GM18526 (cell line): ENCODE measurements around the gene EPHB1.

Experiments
- POLR2A ChIP-seq: IDR thresholded peaks from 3 replicates; pipeline ENCODE4 v1.6.1; 2011; ENCODE audit not compliant: insufficient read length; ENCODE audit errors: extremely low read depth

Gene EPHB1

GRCh38 chr3:135169651-135170050 lies 374.6 kb downstream of the EPHB1 start:
- no peak for TF ChIP-seq POLR2A

- TF ChIP-seq POLR2A: no peak
These were observed 375.7 kb downstream of the EPHB1 start for GRCh38 chr3:135170732-135171131.

- TF ChIP-seq POLR2A: no peak
These were observed 377.3 kb downstream of the EPHB1 start for GRCh38 chr3:135172191-135172869.

- no peak for TF ChIP-seq POLR2A
These were observed 380.7 kb downstream of the EPHB1 start for GRCh38 chr3:135175728-135176277.

- no peak for TF ChIP-seq POLR2A
These were observed 381.8 kb downstream of the EPHB1 start for GRCh38 chr3:135176881-135177280.

GRCh38 chr3:135178566-135178965 lies 383.5 kb downstream of the EPHB1 start:
- TF ChIP-seq POLR2A: no peak

- TF ChIP-seq POLR2A: no peak
These were observed 386.3 kb downstream of the EPHB1 start for GRCh38 chr3:135181408-135181807.

- no peak for TF ChIP-seq POLR2A
These were observed 387.4 kb downstream of the EPHB1 start for GRCh38 chr3:135182364-135182998.

GRCh38 chr3:135190658-135191057 lies 395.6 kb downstream of the EPHB1 start:
- TF ChIP-seq POLR2A: no peak

GRCh38 chr3:135191708-135192107 lies 396.6 kb downstream of the EPHB1 start:
- no peak for TF ChIP-seq POLR2A

GRCh38 chr3:135192929-135193328 lies 397.9 kb downstream of the EPHB1 start:
- no peak for TF ChIP-seq POLR2A

GRCh38 chr3:135197246-135197645 lies 402.2 kb downstream of the EPHB1 start:
- TF ChIP-seq POLR2A: no peak

- TF ChIP-seq POLR2A: no peak
These were observed 402.8 kb downstream of the EPHB1 start for GRCh38 chr3:135197856-135198255.

GRCh38 chr3:135199137-135199536 lies 404.1 kb downstream of the EPHB1 start:
- TF ChIP-seq POLR2A: no peak

GRCh38 chr3:135203026-135203425 lies 408.0 kb downstream of the EPHB1 start:
- TF ChIP-seq POLR2A: no peak

- no peak for TF ChIP-seq POLR2A
These were observed 418.2 kb downstream of the EPHB1 start for GRCh38 chr3:135213213-135213612.

- no peak for TF ChIP-seq POLR2A
These were observed 418.8 kb downstream of the EPHB1 start for GRCh38 chr3:135213822-135214221.

- TF ChIP-seq POLR2A: no peak
These were observed 419.3 kb downstream of the EPHB1 start for GRCh38 chr3:135214400-135214799.
